K562 (cell line): ENCODE data around the gene ELOVL1. TPM values are rescaled to one million over a fixed set of nuclear protein-coding genes. Genes with fewer than 3 reads are reported as not detected.
A peak's percentile ranks its signal among the peaks of the same experiment; 100 is the strongest.

Experiments
- ATAC-seq: fragments of 200-7000 bp; cut with Tn5 transposase; 3 replicates; pipeline ENCODE4 v1.9.1; 2020; ENCODE audit warnings: moderate library complexity
- BruUV-seq: library from RNA; stranded (reverse); fragments of 400-500 nt; replicated peaks from 2 replicates; lab custom pipeline; 2021; lab: Mats Ljungman, UMichigan
- CTCF ChIA-PET: fragments of 300-600 bp; formaldehyde crosslinking; extraction: SDS; loops from one replicate; lab custom pipeline; 2021; ENCODE audit warnings: low intra/inter-chr PET ratio; lab: Yijun Ruan, JAX
- POLR2A ChIA-PET: fragments of 300-600, 350-650 bp; sonication (Branson Sonifier 250); formaldehyde crosslinking; extraction: SDS; loops from one replicate; lab custom pipeline; 2021; ENCODE audit warnings: antibody characterized with exemption, inconsistent platforms; lab: Yijun Ruan, JAX
- DNase-seq, 4 experiments: peaks; one replicate each; pipeline versions ENCODE4 v3.0.0 to v3.0.0-alpha.2; 2011 to 2018; ENCODE audit warnings: low spot score in 3 of 4, mixed read lengths in 3 of 4; ENCODE audit errors: extremely low read depth in 1 of 4
- FAIRE-seq: peaks from 2 replicates; lab custom pipeline; 2011; peaks lifted over from hg19 to GRCh38; lab: Jason Lieb, UNC
- H2AFZ ChIP-seq: 2 replicates; pipeline ENCODE4 v1.6.0; 2011; ENCODE audit warnings: low read depth, low read length, control low read depth, inconsistent platforms
- H3K27ac ChIP-seq: fragments of 200-600 bp; 3 replicates; pipeline ENCODE4 v1.8.0; 2011; ENCODE audit warnings: low read depth, mild to moderate bottlenecking, control low read depth, inconsistent platforms, low read length, moderate library complexity, mixed read lengths; ENCODE audit errors: extremely low read depth
- H3K27me3 ChIP-seq, 2 experiments: fragments of 300-600 bp in 1 of 2; 2 replicates in 1 of 2; 3 replicates in 1 of 2; pipeline versions ENCODE4 v1.6.0 to v1.8.0; 2011; ENCODE audit warnings: inconsistent platforms in 2 of 2, low read length in 2 of 2, mild to moderate bottlenecking in 1 of 2, mixed read lengths in 1 of 2, moderate library complexity in 1 of 2; ENCODE audit not compliant: control insufficient read depth in 2 of 2, insufficient read depth in 2 of 2
- H3K36me3 ChIP-seq: fragments of 300-600 bp; 3 replicates; pipeline ENCODE4 v1.8.0; 2011; ENCODE audit warnings: mild to moderate bottlenecking, low read length, inconsistent platforms; ENCODE audit not compliant: control insufficient read depth, insufficient read depth
- H3K4me1 ChIP-seq, 2 experiments: fragments of 200-600 bp in 1 of 2; replicated peaks in 1 of 2; 2 replicates in 1 of 2; 3 replicates in 1 of 2; pipeline versions ENCODE4 v1.5.1 to v1.8.0; 2011; ENCODE audit warnings: inconsistent platforms in 2 of 2, low read length in 2 of 2, mild to moderate bottlenecking in 1 of 2, mixed read lengths in 1 of 2, moderate library complexity in 1 of 2; ENCODE audit not compliant: control insufficient read depth in 2 of 2, insufficient read depth in 2 of 2
- H3K4me2 ChIP-seq: 2 replicates; pipeline ENCODE4 v1.6.1; 2011; ENCODE audit warnings: low read length, control low read depth, inconsistent platforms, mixed read lengths; ENCODE audit not compliant: insufficient read depth
- H3K4me3 ChIP-seq: fragments of 200-600 bp; sonication (generic), shearing (Covaris generic); 2 replicates; pipeline ENCODE4 v1.5.1; 2016; ENCODE audit warnings: control low read depth, inconsistent platforms
- H3K79me2 ChIP-seq: fragments of 200-600 bp; 3 replicates; pipeline ENCODE4 v1.8.0; 2011; ENCODE audit warnings: low read length, inconsistent platforms; ENCODE audit not compliant: control insufficient read depth, insufficient read depth
- H3K9ac ChIP-seq, 2 experiments: 2 replicates each; pipeline versions ENCODE4 v1.6.0 to v1.6.1; 2011; ENCODE audit warnings: low read depth in 2 of 2, low read length in 2 of 2, control low read depth in 1 of 2, inconsistent platforms in 1 of 2, mild to moderate bottlenecking in 1 of 2, mixed read lengths in 1 of 2; ENCODE audit not compliant: insufficient read depth in 1 of 2
- H3K9me1 ChIP-seq: one replicate; pipeline ENCODE4 v1.6.0; 2011; ENCODE audit warnings: inconsistent platforms, mild to moderate bottlenecking, low read length, moderate library complexity; ENCODE audit not compliant: control insufficient read depth, insufficient read depth
- H3K9me3 ChIP-seq: replicated peaks from 2 replicates; pipeline ENCODE4 v1.5.1; 2011; ENCODE audit warnings: low read depth, low read length, inconsistent platforms; ENCODE audit not compliant: control insufficient read depth, insufficient read depth
- H4K20me1 ChIP-seq: replicated peaks from 2 replicates; pipeline ENCODE4 v1.6.1; 2011; ENCODE audit warnings: low read length, inconsistent platforms, mixed read lengths; ENCODE audit not compliant: control insufficient read depth, insufficient read depth
- PYGO2 ChIP-seq: fragments of 450-650 bp; IDR thresholded peaks from 2 replicates; pipeline ENCODE4 v1.6.1; 2016; ENCODE audit warnings: mild to moderate bottlenecking, missing genetic modification characterization, moderate library complexity, missing compliant biosample characterization
- SIN3A ChIP-seq, 2 experiments: fragments of 150-350 bp in 1 of 2; IDR thresholded peaks; 2 replicates each; pipeline ENCODE4 v1.6.1; 2011 to 2016; ENCODE audit warnings: borderline replicate concordance in 2 of 2, low read depth in 2 of 2, low read length in 2 of 2, mild to moderate bottlenecking in 2 of 2, moderate library complexity in 2 of 2; ENCODE audit not compliant: control insufficient read depth in 1 of 2
- ZBTB17 ChIP-seq: fragments of 450-650 bp; formaldehyde crosslinking; IDR thresholded peaks from 2 replicates; pipeline ENCODE4 v1.4.0; 2020; ENCODE audit warnings: mild to moderate bottlenecking
- ZNF699 ChIP-seq: fragments of 250-450 bp; sonication (Bioruptor Pico); IDR thresholded peaks from 2 replicates; pipeline ENCODE4 v1.8.0; 2021; ENCODE audit warnings: mild to moderate bottlenecking, moderate library complexity; ENCODE audit not compliant: insufficient replicate concordance
- WGBS: fragments of 100-300 bp; shearing (Covaris generic); methylation state at CpG from one replicate; pipeline ENCODE4 v1.1.6; 2016; ENCODE audit warnings: low coverage, mixed read lengths; ENCODE audit not compliant: insufficient coverage; ENCODE audit errors: missing lambda C conversion rate; 5-methylcytosine and 5-hydroxymethylcytosine counted together
- in situ Hi-C: fragments of 300-500 bp; cut with MboI; formaldehyde crosslinking; loops from 4 replicates; pipeline ENCODE4 v1.15.0; 2018; ENCODE audit warnings: inconsistent platforms, mixed read lengths
- intact Hi-C: fragments of 100-400 bp; cut with micrococcal nuclease; formaldehyde crosslinking; loops from 2 replicates; pipeline ENCODE4 v1.14.2; 2022
- polyA plus RNA-seq, 8 experiments: library from polyadenylated mRNA; depleted of rRNA in 4 of 8; stranded (reverse) in 5 of 8; unstranded in 3 of 8; fragments of >200 nt; fragmentation: Nextera tagmentation in 2 of 8; fragmentation: Illumina TruSeq in 1 of 8; extraction: Ambion mirVana in 2 of 8; extraction: Trizol in 1 of 8; gene quantifications; 2 replicates each; pipeline versions ENCODE4 v1.2.1 to v1.2.3, GENCODE V29; 2011 to 2014; ENCODE audit warnings: inconsistent platforms in 1 of 8, missing spikeins in 1 of 8
- total RNA-seq, 7 experiments: library from RNA; depleted of rRNA in 6 of 7; stranded (reverse); fragments of >200 nt in 6 of 7; fragmentation: Illumina TruSeq in 2 of 7; extraction: Trizol in 2 of 7; gene quantifications; 2 replicates each; pipeline versions ENCODE4 v1.2.1 to v1.2.3, GENCODE V29; 2011 to 2021; ENCODE audit warnings: low replicate concordance in 1 of 7

Gene ELOVL1
- total and polyA plus RNA-seq, 9 of the 15 experiments (the other 6 are each of a cell fraction or from before 2014, with no cell fraction given), result 51.0 to 157 (median 70.3) TPM

DNA sequence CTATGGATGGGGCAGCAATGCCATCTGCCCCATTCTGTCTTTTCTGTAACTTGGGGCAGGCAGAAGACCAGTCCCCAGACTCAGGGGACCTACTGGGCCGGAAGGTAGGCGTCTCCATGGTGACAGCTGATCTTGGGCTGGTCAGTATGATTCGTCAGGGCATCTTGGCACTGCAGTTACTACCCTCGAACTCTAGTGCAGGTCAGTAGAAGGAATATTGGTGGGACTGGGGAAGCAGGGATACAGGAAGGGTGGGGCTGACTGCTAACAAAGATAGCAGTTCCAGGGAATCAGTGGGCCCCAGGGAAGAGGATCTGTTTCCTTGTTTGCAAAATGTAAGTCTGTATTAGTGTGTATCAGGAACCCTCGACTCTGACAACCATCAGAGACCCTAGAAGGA is 48.1 kb upstream of the ELOVL1 start:
- H3K9me1 ChIP-seq, result no peaks in the 10 kb centered on the region
- ChIA-PET POLR2A (interaction anchor here (0.6 kb wide), 2 partner anchors 25 to 454 kb away, joined by 3 read pairs; no protein-coding TSS in a partner anchor), CTCF (interaction anchor here (4.4 kb wide), 1 partner anchor 187 kb away, joined by 63 read pairs; no protein-coding TSS in a partner anchor)
- no peak for FAIRE-seq
- no peaks in the 10 kb centered on the region for H3K27me3 ChIP-seq
- intact Hi-C loops, result no loop called here
- TF ChIP-seq ZBTB17 (CRISPR knock-in tag) (no peak), PYGO2 (tag) (no peak), SIN3A (IDR thresholded peaks at IDR 0.05; ENCODE audit: borderline replicate concordance in 2 of 2, control insufficient read depth in 1 of 2, low read depth in 2 of 2, low read length in 2 of 2) (no peak), ZNF699 (no peak)
- no peak overlapping the region for H2AFZ ChIP-seq
- H4K20me1 ChIP-seq, result no peaks in the 10 kb centered on the region; the same call in 1 of the 2 replicates
- no peak for ATAC-seq
- H3K4me1 ChIP-seq, result no peaks in the 10 kb centered on the region; a peak in 1 of 5 replicates
- no peaks in the 10 kb centered on the region for H3K9me3 ChIP-seq
- no peak for DNase-seq
- peak overlapping the region in 1 of 2 experiments; percentile 22; a peak in 1 of 4 replicates for H3K9ac ChIP-seq
- 60% methylated on average over 5 of the region's 5 CpGs for WGBS
- BruUV-seq, result no TSS peak
- in situ Hi-C loops, result loop anchor here (10.0 kb wide), 1 partner anchor 511 kb away; no protein-coding TSS in a partner anchor
- H3K4me3 ChIP-seq, result no peak overlapping the region
- no peaks in the 10 kb centered on the region for H3K79me2 ChIP-seq
- H3K36me3 ChIP-seq, result peaks cover 34% of the 10 kb centered on the region; the same call in 2 of the 3 replicates
- no peak overlapping the region for H3K4me2 ChIP-seq
- H3K27ac ChIP-seq, result no peak overlapping the region
